ENCODE results near the gene SAAL1.

SAAL1 gene

GRCh38 chr11:18081551-18081950 is 24.3 kb downstream of the SAAL1 start:
- no peak for DNase-seq

GRCh38 chr11:18080451-18080850 is 25.4 kb downstream of the SAAL1 start:
- DNase-seq: no peak

GRCh38 chr11:18078909-18079308 is 27.0 kb downstream of the SAAL1 start:
- no peak for DNase-seq

- no peak for DNase-seq
Measured at GRCh38 chr11:18075444-18075843, 30.4 kb downstream of the SAAL1 start.

- no peak for DNase-seq
Measured at GRCh38 chr11:18071098-18071705, 34.7 kb downstream of the SAAL1 start.

GRCh38 chr11:18067372-18067771 is 38.5 kb downstream of the SAAL1 start:
- no peak for DNase-seq

- DNase-seq: no peak
Measured at GRCh38 chr11:18066626-18067025, 39.3 kb downstream of the SAAL1 start.

GRCh38 chr11:18065572-18065971 is 40.3 kb downstream of the SAAL1 start:
- no peak for DNase-seq

- no peak for DNase-seq
Measured at GRCh38 chr11:18064450-18065054, 41.3 kb downstream of the SAAL1 start.

GRCh38 chr11:18063862-18064434 is 41.9 kb downstream of the SAAL1 start:
- DNase-seq: no peak

GRCh38 chr11:18063125-18063524 is 42.8 kb downstream of the SAAL1 start:
- no peak for DNase-seq

- DNase-seq: no peak
Measured at GRCh38 chr11:18061351-18061750, 44.5 kb downstream of the SAAL1 start.

- no peak for DNase-seq
Measured at GRCh38 chr11:18056561-18057181, 49.2 kb downstream of the SAAL1 start.

- DNase-seq: no peak
Measured at GRCh38 chr11:18054511-18055103, 51.3 kb downstream of the SAAL1 start.

GRCh38 chr11:18050848-18051247 is 55.0 kb downstream of the SAAL1 start:
- no peak for DNase-seq

- DNase-seq: no peak
Measured at GRCh38 chr11:18046116-18046777, 59.6 kb downstream of the SAAL1 start, which contains the start of gene TPH1. Gene TPH1, minus strand, starts transcription at chr11:18046269. Its CDS starts 5,507 bp downstream, at chr11:18040762.

GRCh38 chr11:18036456-18036855 is 69.4 kb downstream of the SAAL1 start:
- DNase-seq: no peak

Data from activated naive CD4-positive, alpha-beta T cell treated with Interleukin-2 at 50 U/mL for 16 hours (primary cell).